GM21737 (cell line): ENCODE results near the gene TMPO.
"Not testable (repeated sequence)": the region's sequence is repeated elsewhere in the genome, so short reads cannot be mapped to it uniquely, and the experiment has no call there.

Experiments
- ATAC-seq: cut with Tn5 transposase; IDR thresholded peaks from one replicate; pipeline ENCODE4 v1.9.1; 2021; ENCODE audit warnings: mild to moderate bottlenecking, moderate library complexity; ENCODE audit not compliant: unreplicated experiment

TMPO gene

GRCh38 chr12:98576795-98577194 lies 61.4 kb downstream of the TMPO start:
- ATAC-seq, result not testable (repeated sequence)

GRCh38 chr12:98578392-98578791 lies 63.0 kb downstream of the TMPO start:
- no peak for ATAC-seq

- ATAC-seq, result no peak
Measured at GRCh38 chr12:98578821-98579220, 63.4 kb downstream of the TMPO start.

DNA sequence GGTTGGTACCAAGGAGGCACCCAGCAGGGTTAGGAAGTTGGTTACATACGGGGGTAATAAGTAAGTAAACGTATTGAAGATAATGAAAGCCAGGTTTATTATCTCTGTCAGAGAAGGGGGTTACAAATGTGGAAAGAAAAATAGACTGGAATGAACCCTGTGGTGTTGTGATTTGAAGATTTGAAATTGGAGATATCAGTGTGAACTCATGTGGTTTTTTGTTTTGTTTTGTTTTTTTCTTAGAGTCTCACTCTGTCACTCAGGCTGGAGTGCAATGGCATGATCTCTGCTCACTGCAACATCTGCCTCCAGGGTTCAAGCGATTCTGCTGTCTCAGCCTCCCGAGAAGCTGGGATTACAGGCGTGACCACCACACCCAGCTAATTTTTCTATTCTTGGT lies 64.0 kb downstream of the TMPO start:
- ATAC-seq, result no peak

- ATAC-seq, result no peak
Measured at GRCh38 chr12:98579835-98580234, 64.4 kb downstream of the TMPO start.

DNA sequence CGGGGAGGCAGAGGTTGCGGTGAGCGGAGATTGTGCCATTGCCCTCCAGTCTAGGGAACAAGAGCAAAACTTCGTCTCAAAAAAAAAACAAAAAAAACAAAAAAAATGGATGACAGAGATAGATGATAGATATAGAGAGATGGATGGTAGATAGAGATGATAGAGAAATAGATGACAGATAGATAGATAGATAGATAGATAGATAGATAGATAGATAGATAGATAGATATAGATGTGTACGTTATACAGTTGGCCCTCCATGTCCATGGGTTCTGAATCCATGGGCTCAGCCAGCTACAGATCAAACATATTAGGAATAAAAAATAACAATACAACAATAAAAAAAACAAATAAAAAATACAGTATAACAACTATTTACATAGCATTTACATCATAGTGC lies 65.3 kb downstream of the TMPO start:
- ATAC-seq, result no peak

DNA sequence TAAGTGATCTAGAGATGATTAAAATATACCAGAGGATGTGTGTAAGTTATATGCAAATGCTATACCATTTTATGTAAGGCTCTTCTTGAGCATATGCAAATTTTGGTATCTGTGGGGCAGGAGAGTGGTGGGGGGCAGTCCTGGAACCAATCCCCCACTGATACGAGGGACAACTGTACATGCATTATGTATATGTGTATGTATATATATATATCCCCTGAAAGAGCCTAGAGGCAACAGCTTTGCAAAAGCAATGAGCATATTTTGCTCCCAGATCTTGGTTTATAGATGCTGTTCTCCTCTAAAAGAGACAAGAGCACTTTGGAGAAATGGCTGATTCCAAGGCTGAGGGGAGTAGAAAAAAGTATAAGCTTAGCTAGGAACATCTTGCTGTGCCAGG lies 65.7 kb downstream of the TMPO start:
- ATAC-seq, result no peak

GRCh38 chr12:98582093-98582492 lies 66.7 kb downstream of the TMPO start:
- ATAC-seq, result no peak

DNA sequence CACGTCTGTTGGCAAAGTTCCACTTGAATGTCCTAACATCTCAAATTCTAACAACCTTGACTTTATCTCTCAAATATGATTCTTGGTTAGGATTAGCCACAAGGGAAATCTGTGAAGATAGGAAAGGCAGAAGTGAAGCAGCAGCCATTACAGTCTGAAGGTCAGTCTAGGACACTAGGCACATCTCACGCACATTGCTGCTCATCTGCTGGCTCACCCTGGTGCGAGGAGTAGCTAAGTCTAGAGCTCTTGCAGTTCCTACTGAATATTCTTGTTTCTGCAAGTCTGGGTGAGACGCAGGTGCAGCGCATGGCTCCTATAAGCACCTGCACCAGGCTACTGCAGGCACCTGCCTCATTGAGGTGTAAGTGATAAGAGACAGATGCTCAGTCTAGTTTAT lies 71.7 kb downstream of the TMPO start:
- no peak for ATAC-seq

GRCh38 chr12:98591209-98591608 lies 75.8 kb downstream of the TMPO start:
- ATAC-seq, result no peak

GRCh38 chr12:98592825-98593322 lies 77.5 kb downstream of the TMPO start:
- ATAC-seq, result no peak

DNA sequence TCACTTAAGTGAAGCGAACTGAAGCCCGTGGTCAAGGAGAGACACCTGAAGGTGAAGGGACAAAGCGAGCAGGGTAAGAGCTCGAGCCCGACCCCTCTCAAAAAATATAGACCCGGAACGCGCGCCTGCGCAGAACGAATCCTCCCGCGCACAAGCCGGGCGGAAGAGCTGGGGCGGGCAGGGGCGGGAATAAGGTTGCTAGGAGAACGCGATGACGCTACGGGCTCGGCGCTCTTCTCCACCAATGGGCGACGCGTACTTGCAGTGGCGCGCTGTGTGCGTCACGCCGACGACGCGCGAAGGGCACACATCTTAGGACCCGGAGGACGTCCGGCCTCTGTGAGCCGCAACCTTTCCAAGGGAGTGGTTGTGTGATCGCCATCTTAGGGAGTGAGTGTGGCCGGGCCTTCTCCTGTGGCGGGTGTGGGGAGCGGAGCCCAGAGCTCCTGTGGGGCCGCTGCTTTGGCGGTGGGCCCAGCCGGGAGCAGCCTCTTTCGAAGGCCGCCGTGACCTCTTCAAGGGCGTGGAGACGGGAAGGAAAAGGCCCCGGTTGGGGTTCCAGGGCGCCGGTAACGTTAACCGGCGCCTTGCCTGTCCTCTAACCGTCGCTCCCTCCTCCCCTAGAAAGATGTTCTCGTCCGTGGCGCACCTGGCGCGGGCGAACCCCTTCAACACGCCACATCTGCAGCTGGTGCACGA lies 78.1 kb downstream of the TMPO start, which contains the start of gene SLC25A3:
Gene SLC25A3 (plus strand): TSS at position 336 of the 699 bp plus-strand sequence. CDS start 293 bp downstream, at position 629.
- peak; percentile 99 for ATAC-seq

GRCh38 chr12:98594050-98594835 lies 78.9 kb downstream of the TMPO start:
- peak; percentile 12 for ATAC-seq

DNA sequence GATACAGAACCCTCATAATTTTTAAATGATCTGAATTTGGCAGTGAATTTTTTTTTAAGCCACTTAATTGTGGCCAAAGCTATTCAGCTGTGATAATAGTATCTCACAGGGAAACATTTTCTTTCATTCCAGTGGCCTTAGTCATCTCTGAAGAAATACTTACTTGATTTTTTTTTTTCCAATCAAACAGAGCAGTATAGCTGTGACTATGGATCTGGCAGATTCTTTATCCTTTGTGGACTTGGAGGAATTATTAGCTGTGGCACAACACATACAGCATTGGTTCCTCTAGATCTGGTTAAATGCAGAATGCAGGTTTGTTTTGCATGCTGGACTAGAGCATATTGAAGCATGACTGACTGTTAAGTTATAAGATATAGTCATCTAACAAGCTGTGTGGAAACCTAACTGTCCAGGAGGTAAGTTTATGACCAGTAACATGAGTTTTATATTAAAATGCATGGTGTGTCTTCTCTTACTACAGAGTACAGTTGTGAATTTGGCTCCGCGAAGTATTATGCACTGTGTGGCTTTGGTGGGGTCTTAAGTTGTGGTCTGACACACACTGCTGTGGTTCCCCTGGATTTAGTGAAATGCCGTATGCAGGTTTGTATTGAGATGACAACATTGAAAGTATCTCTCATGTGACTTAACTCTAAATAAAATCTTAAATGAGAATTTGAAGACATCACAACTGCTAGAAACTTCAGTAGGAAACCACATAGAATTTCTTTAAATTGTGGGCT lies 80.0 kb downstream of the TMPO start:
- ATAC-seq, result no peak

- not testable (repeated sequence) for ATAC-seq
Measured at GRCh38 chr12:98597313-98597712, 81.9 kb downstream of the TMPO start.
